Measurements from ENCODE around the gene TNFRSF19.

Gene TNFRSF19

GRCh38 chr13:23610966-23611491 lies 40.8 kb downstream of the TNFRSF19 start:
- TF ChIP-seq, protein P1, sequence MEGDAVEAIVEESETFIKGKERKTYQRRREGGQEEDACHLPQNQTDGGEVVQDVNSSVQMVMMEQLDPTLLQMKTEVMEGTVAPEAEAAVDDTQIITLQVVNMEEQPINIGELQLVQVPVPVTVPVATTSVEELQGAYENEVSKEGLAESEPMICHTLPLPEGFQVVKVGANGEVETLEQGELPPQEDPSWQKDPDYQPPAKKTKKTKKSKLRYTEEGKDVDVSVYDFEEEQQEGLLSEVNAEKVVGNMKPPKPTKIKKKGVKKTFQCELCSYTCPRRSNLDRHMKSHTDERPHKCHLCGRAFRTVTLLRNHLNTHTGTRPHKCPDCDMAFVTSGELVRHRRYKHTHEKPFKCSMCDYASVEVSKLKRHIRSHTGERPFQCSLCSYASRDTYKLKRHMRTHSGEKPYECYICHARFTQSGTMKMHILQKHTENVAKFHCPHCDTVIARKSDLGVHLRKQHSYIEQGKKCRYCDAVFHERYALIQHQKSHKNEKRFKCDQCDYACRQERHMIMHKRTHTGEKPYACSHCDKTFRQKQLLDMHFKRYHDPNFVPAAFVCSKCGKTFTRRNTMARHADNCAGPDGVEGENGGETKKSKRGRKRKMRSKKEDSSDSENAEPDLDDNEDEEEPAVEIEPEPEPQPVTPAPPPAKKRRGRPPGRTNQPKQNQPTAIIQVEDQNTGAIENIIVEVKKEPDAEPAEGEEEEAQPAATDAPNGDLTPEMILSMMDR (IDR thresholded peaks at IDR 0.05): no peak
- no peak for DNase-seq (ENCODE audit: low spot score)
- no peak overlapping the region for H3K4me3 ChIP-seq
- H3K27ac ChIP-seq: peak overlapping the region in 1 of 2 donors; percentile 7

DNA sequence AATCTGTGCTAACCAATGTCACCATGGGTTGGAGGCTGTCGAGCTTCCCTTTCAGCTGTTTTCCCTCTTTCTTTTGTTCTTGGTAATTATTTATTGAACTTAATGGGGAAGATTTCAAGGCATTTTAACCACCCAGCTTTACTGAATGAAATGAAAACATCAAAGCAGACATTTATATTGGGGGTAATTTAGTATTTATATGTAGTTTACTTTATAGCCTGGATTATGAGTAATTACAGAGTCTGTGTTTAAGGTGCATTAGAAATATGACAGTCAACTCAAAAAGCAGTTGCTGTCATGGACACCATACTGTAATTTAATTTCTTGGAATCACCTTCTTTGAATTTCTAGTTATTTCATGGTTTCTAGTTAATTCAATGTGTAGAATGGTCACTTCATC lies 42.0 kb downstream of the TNFRSF19 start:
- Histone ChIP-seq H3K4me3 (no peak overlapping the region), H3K27ac (no peak overlapping the region)
- no peak for DNase-seq (ENCODE audit: low spot score)
- TF ChIP-seq, protein P1 (IDR thresholded peaks at IDR 0.05): no peak

GRCh38 chr13:23612731-23613130 lies 42.5 kb downstream of the TNFRSF19 start:
- TF ChIP-seq, protein P1 (IDR thresholded peaks at IDR 0.05): no peak
- no peak for DNase-seq (ENCODE audit: low spot score)
- Histone ChIP-seq H3K4me3 (no peak overlapping the region), H3K27ac (no peak overlapping the region)

- H3K27ac ChIP-seq: no peak overlapping the region
- DNase-seq (ENCODE audit: low spot score): no peak
- no peak overlapping the region for H3K4me3 ChIP-seq
- TF ChIP-seq, protein P1 (IDR thresholded peaks at IDR 0.05): no peak
Measured at GRCh38 chr13:23613596-23613995, 43.4 kb downstream of the TNFRSF19 start.

DNA sequence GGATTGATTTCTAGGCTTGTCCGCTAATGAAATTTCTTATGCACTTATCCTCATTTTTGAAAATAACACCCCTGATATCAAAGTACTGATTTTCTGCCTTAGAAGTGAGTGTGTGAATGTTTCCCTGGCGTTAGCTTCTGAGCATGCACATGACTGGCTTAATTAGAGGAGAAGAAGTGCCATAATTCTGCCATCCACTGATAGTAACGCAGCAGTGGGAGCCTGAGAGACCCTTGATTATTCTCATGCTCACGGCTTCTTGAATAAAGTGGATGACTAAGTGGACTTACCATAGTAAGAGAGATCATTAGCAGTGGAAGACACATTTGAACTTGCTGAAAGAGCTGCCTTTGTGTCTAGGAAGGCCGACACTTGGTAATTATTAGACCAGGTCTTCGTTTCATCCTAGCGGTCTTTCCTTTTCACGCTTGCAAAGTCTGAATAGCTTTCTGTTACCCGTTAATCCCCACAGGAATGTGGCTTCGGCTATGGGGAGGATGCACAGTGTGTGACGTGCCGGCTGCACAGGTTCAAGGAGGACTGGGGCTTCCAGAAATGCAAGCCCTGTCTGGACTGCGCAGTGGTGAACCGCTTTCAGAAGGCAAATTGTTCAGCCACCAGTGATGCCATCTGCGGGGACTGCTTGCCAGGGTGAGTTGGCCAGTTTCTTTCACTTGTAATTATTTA lies 45.3 kb downstream of the TNFRSF19 start:
- TF ChIP-seq, protein P1 (IDR thresholded peaks at IDR 0.05): no peak
- Histone ChIP-seq H3K4me3 (no peak overlapping the region), H3K27ac (no peak overlapping the region)
- DNase-seq (ENCODE audit: low spot score): no peak

GRCh38 chr13:23616228-23616627 lies 46.0 kb downstream of the TNFRSF19 start:
- DNase-seq (ENCODE audit: low spot score): no peak
- TF ChIP-seq, protein P1 (IDR thresholded peaks at IDR 0.05): no peak
- Histone ChIP-seq H3K27ac (no peak overlapping the region), H3K4me3 (no peak overlapping the region)

DNA sequence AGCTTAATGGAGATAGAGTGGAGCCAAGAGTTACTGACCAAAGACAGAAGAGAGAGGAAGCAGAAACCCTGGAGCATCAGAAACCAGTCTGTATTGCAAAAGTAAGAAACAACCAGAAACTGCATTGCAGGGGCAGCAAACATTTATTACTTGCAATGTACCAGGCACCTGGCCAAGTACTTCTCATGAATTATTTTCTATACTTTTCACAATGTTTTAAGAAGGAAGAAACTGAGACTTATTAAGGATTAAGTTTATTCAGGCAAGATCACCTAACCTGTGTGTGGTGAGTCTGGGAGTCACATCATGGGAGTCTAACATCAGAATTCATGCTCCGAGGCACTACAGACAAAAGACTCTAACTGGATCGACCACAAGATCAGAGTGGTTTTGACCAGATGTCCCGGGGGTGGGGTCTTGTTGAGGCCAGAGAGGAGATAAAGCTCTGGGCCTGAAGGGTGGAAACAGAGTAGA lies 47.4 kb downstream of the TNFRSF19 start:
- DNase-seq (ENCODE audit: low spot score): no peak
- TF ChIP-seq, protein P1 (IDR thresholded peaks at IDR 0.05): no peak
- H3K4me3 ChIP-seq: no peak overlapping the region
- H3K27ac ChIP-seq: peak overlapping the region in 1 of 2 donors; percentile 3
